GM12878 (cell line): ENCODE results near the gene THAP4. TPM values are rescaled to one million over a fixed set of nuclear protein-coding genes. Genes with fewer than 3 reads are reported as not detected.

Experiments
- ATAC-seq: fragments of 200-7000 bp; cut with Tn5 transposase; 3 replicates; pipeline ENCODE4 v1.9.1; 2020; ENCODE audit warnings: mild to moderate bottlenecking, moderate library complexity
- BruUV-seq: library from RNA; stranded (reverse); fragments of 400-500 nt; replicated peaks from 2 replicates; lab custom pipeline; 2021; lab: Mats Ljungman, UMichigan
- CTCF ChIA-PET: fragments of 300-600 bp; sonication (Branson Sonifier 250); formaldehyde crosslinking; extraction: SDS; loops from one replicate; lab custom pipeline; 2021; ENCODE audit warnings: inconsistent platforms; lab: Yijun Ruan, JAX
- POLR2A ChIA-PET: fragments of 350-600 bp; formaldehyde crosslinking; extraction: SDS; loops from one replicate; lab custom pipeline; 2021; ENCODE audit warnings: inconsistent platforms; lab: Charles Lee
- RAD21 ChIA-PET: fragments of 300-600 bp; sonication (Branson Sonifier 250); formaldehyde crosslinking; loops from one replicate; lab custom pipeline; 2023; ENCODE audit warnings: antibody characterized with exemption; ENCODE audit not compliant: unreplicated experiment; lab: Charles Lee
- SMC1A ChIA-PET: fragments of 300-600 bp; sonication (Branson Sonifier 250); formaldehyde crosslinking; loops from one replicate; lab custom pipeline; 2023; ENCODE audit not compliant: unreplicated experiment, uncharacterized antibody; lab: Charles Lee
- DNase-seq: peaks from one replicate; pipeline ENCODE4 v3.0.0-alpha.2; 2011; ENCODE audit warnings: low read depth, low spot score
- FAIRE-seq: peaks from 3 replicates; lab custom pipeline; 2011; peaks lifted over from hg19 to GRCh38; lab: Jason Lieb, UNC
- H2AFZ ChIP-seq: 2 replicates; pipeline ENCODE4 v1.6.0; 2011; ENCODE audit warnings: low read depth, low read length, control low read depth; ENCODE audit not compliant: control insufficient read depth
- H3K27ac ChIP-seq: 2 replicates; pipeline ENCODE4 v1.5.1; 2011; ENCODE audit warnings: control low read depth; ENCODE audit not compliant: control insufficient read depth, insufficient read depth
- H3K27me3 ChIP-seq, 2 experiments: replicated peaks in 1 of 2; 2 replicates each; pipeline versions ENCODE4 v1.6.0 to v1.6.1; 2011; ENCODE audit warnings: low read length in 1 of 2; ENCODE audit not compliant: control insufficient read depth in 2 of 2, insufficient read depth in 2 of 2
- H3K36me3 ChIP-seq, 2 experiments: 2 replicates each; pipeline ENCODE4 v1.5.1; 2011; ENCODE audit warnings: low read length in 1 of 2; ENCODE audit not compliant: control insufficient read depth in 2 of 2, insufficient read depth in 2 of 2
- H3K4me1 ChIP-seq: 2 replicates; pipeline ENCODE4 v1.6.1; 2011; ENCODE audit warnings: mild to moderate bottlenecking, low read length, moderate library complexity, mixed read lengths; ENCODE audit not compliant: control insufficient read depth, insufficient read depth
- H3K4me2 ChIP-seq: 2 replicates; pipeline ENCODE4 v1.6.0; 2011; ENCODE audit warnings: control low read depth; ENCODE audit not compliant: control insufficient read depth, insufficient read depth
- H3K4me3 ChIP-seq: fragments of 200-600 bp; sonication (generic); 2 replicates; pipeline ENCODE4 v1.5.1; 2016
- H3K79me2 ChIP-seq: 2 replicates; pipeline ENCODE4 v1.6.0; 2011; ENCODE audit warnings: low read length; ENCODE audit not compliant: control insufficient read depth, insufficient read depth
- H3K9ac ChIP-seq: 2 replicates; pipeline ENCODE4 v1.8.0; 2011; ENCODE audit warnings: low read length, control low read depth, mixed read lengths; ENCODE audit not compliant: control insufficient read depth, insufficient read depth
- H3K9me3 ChIP-seq: replicated peaks from 3 replicates; pipeline ENCODE4 v1.5.1; 2011; ENCODE audit warnings: mild to moderate bottlenecking, low read length; ENCODE audit not compliant: control insufficient read depth, insufficient read depth
- H4K20me1 ChIP-seq: 2 replicates; pipeline ENCODE4 v1.6.0; 2011; ENCODE audit not compliant: control insufficient read depth, insufficient read depth
- ATF7 ChIP-seq: fragments of 450-650 bp; IDR thresholded peaks from 2 replicates; pipeline ENCODE4 v1.6.1; 2016; ENCODE audit warnings: low read depth, mild to moderate bottlenecking
- CHD2 ChIP-seq: IDR thresholded peaks from 2 replicates; pipeline ENCODE4 v1.6.1; 2011; ENCODE audit warnings: low read depth, low read length, improper control_type of control experiment, borderline replicate concordance
- CHD4 ChIP-seq: fragments of 200-600 bp; sonication (generic); IDR thresholded peaks from 2 replicates; pipeline ENCODE4 v1.6.1; 2016; ENCODE audit warnings: mild to moderate bottlenecking
- CREB1 ChIP-seq: IDR thresholded peaks from 2 replicates; pipeline ENCODE4 v1.6.1; 2012; ENCODE audit warnings: low read depth, mild to moderate bottlenecking, inconsistent platforms
- NFYB ChIP-seq: IDR thresholded peaks from 2 replicates; pipeline ENCODE4 v1.6.1; 2011; ENCODE audit warnings: low read depth, mild to moderate bottlenecking, low read length, improper control_type of control experiment, moderate library complexity; ENCODE audit not compliant: insufficient read depth
- PAX5 ChIP-seq: IDR thresholded peaks from 2 replicates; pipeline ENCODE4 v1.6.1; 2011; ENCODE audit warnings: low read depth, low read length, borderline replicate concordance
- SMAD5 ChIP-seq: IDR thresholded peaks from 2 replicates; pipeline ENCODE4 v1.6.1; 2016; ENCODE audit warnings: antibody characterized with exemption, low read depth
- SREBF1 ChIP-seq: IDR thresholded peaks from 2 replicates; pipeline ENCODE4 v1.6.1; 2012; ENCODE audit warnings: mild to moderate bottlenecking, low read length
- ZBED1 ChIP-seq: IDR thresholded peaks from 2 replicates; pipeline ENCODE4 v1.6.1; 2016; ENCODE audit warnings: borderline replicate concordance
- WGBS: methylation state at CpG from one replicate; pipeline ENCODE4 v1.1.6; 2016; ENCODE audit warnings: low lambda C conversion rate; ENCODE audit not compliant: insufficient replicate concordance, insufficient coverage; ENCODE audit errors: missing lambda C conversion rate; 5-methylcytosine and 5-hydroxymethylcytosine counted together
- in situ Hi-C: fragments of 300-500 bp; cut with MboI; formaldehyde crosslinking; loops from 9 replicates; pipeline ENCODE4 v1.14.3; 2018; ENCODE audit warnings: mixed read lengths
- intact Hi-C: fragments of 100-400 bp; cut with micrococcal nuclease; formaldehyde crosslinking; loops from one replicate; pipeline ENCODE4 v1.14.2; 2022; ENCODE audit not compliant: unreplicated experiment
- polyA plus RNA-seq, 11 experiments: library from polyadenylated mRNA; depleted of rRNA in 4 of 11; unstranded in 6 of 11; stranded (reverse) in 5 of 11; fragments of >200 nt; fragmentation: Nextera tagmentation in 4 of 11; fragmentation: Illumina TruSeq in 1 of 11; extraction: Ambion mirVana in 4 of 11; extraction: Trizol in 1 of 11; gene quantifications; 1 replicate in 1 of 11; 2 replicates in 10 of 11; pipeline versions ENCODE4 v1.2.1 to v1.2.3, GENCODE V29; 2011 to 2016; ENCODE audit warnings: inconsistent platforms in 2 of 11, missing spikeins in 2 of 11, low read depth in 1 of 11
- total RNA-seq, 4 experiments: library from RNA; depleted of rRNA in 3 of 4; stranded (reverse); fragments of >200 nt in 3 of 4; fragmentation: Illumina TruSeq in 1 of 4; extraction: Trizol in 1 of 4; gene quantifications; 2 replicates each; pipeline versions ENCODE4 v1.2.1 to v1.2.3, GENCODE V29; 2013 to 2021
- TF ChIP-seq, protein P1 (sequence below): fragments of 450-650 bp; formaldehyde crosslinking; IDR thresholded peaks from 2 replicates; pipeline ENCODE4 v1.4.0; 2022; ENCODE audit warnings: mild to moderate bottlenecking, moderate library complexity
- TF ChIP-seq, protein P2 (sequence below): IDR thresholded peaks from 2 replicates; pipeline ENCODE4 v1.6.1; 2011; ENCODE audit warnings: low read depth, mild to moderate bottlenecking, low read length, moderate library complexity, borderline replicate concordance; ENCODE audit errors: extremely low read depth
- TF ChIP-seq, protein P3 (sequence below): fragments of 150-350 bp; IDR thresholded peaks from 2 replicates; pipeline ENCODE4 v1.6.1; 2016; ENCODE audit warnings: low read depth, low read length
- TF ChIP-seq, protein P4 (sequence below): fragments of 450-650 bp; IDR thresholded peaks from 2 replicates; pipeline ENCODE4 v1.6.1; 2017; ENCODE audit warnings: low read depth, mild to moderate bottlenecking, moderate library complexity

Gene THAP4
- total and polyA plus RNA-seq, 10 of the 15 experiments (the other 5 are each of a cell fraction or from before 2014, with no cell fraction given) = 12.9 to 67.7 (median 44.5) TPM

DNA sequence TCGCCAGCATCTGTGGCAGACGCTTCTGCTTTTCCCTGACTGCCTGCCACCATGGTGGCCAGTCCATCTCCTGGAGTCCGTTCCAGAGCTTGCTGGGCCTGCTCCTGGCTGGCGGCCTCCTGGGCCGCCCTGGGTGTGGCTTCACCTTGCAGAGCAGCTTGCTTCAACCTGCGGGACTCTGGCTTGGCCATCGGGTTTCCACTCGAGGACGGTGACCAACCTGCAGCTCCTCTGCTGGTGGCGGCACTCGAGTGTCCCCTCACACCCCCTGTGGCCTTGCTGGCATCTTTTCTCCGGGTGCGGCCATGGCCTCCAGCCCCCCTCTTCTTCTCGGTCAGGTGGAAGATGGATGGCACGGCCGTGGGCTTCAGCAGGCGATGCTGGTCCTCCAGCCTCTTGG, 3.4 kb downstream of the THAP4 start (continued):
- TF ChIP-seq NFYB (no peak), ZBED1 (no peak)
- TF ChIP-seq, protein P1, sequence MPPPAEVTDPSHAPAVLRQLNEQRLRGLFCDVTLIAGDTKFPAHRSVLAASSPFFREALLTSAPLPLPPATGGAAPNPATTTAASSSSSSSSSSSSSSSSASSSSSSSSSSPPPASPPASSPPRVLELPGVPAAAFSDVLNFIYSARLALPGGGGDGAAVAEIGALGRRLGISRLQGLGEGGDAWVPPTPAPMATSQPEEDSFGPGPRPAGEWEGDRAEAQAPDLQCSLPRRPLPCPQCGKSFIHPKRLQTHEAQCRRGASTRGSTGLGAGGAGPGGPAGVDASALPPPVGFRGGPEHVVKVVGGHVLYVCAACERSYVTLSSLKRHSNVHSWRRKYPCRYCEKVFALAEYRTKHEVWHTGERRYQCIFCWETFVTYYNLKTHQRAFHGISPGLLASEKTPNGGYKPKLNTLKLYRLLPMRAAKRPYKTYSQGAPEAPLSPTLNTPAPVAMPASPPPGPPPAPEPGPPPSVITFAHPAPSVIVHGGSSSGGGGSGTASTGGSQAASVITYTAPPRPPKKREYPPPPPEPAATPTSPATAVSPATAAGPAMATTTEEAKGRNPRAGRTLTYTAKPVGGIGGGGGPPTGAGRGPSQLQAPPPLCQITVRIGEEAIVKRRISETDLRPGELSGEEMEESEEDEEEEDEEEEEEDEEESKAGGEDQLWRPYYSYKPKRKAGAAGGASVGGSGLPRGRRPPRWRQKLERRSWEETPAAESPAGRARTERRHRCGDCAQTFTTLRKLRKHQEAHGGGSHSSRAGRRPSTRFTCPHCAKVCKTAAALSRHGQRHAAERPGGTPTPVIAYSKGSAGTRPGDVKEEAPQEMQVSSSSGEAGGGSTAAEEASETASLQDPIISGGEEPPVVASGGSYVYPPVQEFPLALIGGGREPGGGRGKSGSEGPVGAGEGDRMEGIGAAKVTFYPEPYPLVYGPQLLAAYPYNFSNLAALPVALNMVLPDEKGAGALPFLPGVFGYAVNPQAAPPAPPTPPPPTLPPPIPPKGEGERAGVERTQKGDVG (CRISPR knock-in tag) = no peak

DNA sequence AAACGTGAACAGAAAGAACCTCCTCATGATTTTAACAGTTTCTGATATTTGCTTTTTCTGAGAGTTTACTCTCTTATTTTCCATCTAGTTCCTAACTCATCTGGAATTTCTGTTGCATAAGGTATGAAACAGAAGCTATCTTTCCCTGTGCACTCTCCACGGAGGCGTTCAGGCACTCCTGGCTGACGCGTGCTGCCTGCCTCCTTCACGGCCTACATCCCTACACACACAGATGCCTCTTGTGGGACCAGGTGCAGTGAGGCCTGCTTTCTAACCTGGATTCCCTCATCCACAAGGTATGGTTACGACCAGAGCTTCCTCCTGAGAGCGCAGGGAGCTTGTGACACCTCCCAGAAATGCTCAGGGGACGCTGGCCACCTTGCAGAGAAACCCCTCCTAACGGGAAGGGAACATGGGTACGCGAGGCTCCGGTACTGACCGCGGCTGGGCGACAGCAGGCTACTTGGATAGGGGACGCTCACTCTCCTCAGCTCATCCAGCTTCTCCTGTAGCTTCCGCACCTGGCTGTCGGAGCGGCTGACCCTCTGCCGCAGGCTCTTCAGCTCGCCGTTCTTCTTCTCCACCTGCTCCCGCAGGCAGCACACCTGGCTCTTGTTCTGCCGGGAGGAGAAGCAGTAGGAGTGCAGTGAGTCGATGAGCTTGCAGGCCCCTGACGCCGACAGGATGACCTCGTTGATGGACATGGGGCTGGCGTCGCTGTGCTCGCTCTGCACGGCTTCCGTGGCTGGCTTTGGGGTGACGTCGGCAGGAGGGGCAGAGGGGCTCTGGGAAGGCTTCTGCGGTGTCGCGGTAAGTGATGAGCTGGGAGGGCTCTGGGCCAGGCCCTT, 4.3 kb downstream of the THAP4 start:
- ChIA-PET CTCF (no interaction called here), SMC1A (interaction anchor here (1.3 kb wide), 1 partner anchor 15 kb away, joined by 3 read pairs; no protein-coding TSS in a partner anchor), RAD21 (no interaction called here), POLR2A (no interaction called here)
- H3K27ac ChIP-seq = no peak overlapping the region
- H3K79me2 ChIP-seq = peaks cover 38% of the 10 kb centered on the region
- H4K20me1 ChIP-seq = 0 out of 2 replicates have a peak, but pooled peaks cover 2% of the 10 kb centered on the region
- H3K9me3 ChIP-seq = no peaks in the 10 kb centered on the region
- no peak overlapping the region for H3K9ac ChIP-seq
- H3K4me2 ChIP-seq = no peak overlapping the region
- WGBS = 97% methylated on average over 33 of the region's 39 CpGs
- no peak for ATAC-seq
- H2AFZ ChIP-seq = no peak overlapping the region
- FAIRE-seq = no peak
- no peaks in the 10 kb centered on the region for H3K27me3 ChIP-seq
- intact Hi-C loops = no loop called here
- H3K4me3 ChIP-seq = no peak overlapping the region
- H3K36me3 ChIP-seq = peaks cover 12 to 22% of the 10 kb centered on the region in 2 experiments; a peak in 3 of 4 replicates
- in situ Hi-C loops = no loop called here
- no peak for DNase-seq
- H3K4me1 ChIP-seq = peaks cover 7% of the 10 kb centered on the region; the same call in 1 of the 2 replicates
- no TSS peak for BruUV-seq
- TF ChIP-seq PAX5 (no peak), CREB1 (no peak), CHD2 (no peak), ATF7 (no peak), SMAD5 (no peak), CHD4 (no peak), SREBF1 (no peak)
- TF ChIP-seq, protein P2, sequence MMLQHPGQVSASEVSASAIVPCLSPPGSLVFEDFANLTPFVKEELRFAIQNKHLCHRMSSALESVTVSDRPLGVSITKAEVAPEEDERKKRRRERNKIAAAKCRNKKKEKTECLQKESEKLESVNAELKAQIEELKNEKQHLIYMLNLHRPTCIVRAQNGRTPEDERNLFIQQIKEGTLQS = no peak
- TF ChIP-seq, protein P3, sequence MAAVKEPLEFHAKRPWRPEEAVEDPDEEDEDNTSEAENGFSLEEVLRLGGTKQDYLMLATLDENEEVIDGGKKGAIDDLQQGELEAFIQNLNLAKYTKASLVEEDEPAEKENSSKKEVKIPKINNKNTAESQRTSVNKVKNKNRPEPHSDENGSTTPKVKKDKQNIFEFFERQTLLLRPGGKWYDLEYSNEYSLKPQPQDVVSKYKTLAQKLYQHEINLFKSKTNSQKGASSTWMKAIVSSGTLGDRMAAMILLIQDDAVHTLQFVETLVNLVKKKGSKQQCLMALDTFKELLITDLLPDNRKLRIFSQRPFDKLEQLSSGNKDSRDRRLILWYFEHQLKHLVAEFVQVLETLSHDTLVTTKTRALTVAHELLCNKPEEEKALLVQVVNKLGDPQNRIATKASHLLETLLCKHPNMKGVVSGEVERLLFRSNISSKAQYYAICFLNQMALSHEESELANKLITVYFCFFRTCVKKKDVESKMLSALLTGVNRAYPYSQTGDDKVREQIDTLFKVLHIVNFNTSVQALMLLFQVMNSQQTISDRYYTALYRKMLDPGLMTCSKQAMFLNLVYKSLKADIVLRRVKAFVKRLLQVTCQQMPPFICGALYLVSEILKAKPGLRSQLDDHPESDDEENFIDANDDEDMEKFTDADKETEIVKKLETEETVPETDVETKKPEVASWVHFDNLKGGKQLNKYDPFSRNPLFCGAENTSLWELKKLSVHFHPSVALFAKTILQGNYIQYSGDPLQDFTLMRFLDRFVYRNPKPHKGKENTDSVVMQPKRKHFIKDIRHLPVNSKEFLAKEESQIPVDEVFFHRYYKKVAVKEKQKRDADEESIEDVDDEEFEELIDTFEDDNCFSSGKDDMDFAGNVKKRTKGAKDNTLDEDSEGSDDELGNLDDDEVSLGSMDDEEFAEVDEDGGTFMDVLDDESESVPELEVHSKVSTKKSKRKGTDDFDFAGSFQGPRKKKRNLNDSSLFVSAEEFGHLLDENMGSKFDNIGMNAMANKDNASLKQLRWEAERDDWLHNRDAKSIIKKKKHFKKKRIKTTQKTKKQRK = no peak
- TF ChIP-seq, protein P4, sequence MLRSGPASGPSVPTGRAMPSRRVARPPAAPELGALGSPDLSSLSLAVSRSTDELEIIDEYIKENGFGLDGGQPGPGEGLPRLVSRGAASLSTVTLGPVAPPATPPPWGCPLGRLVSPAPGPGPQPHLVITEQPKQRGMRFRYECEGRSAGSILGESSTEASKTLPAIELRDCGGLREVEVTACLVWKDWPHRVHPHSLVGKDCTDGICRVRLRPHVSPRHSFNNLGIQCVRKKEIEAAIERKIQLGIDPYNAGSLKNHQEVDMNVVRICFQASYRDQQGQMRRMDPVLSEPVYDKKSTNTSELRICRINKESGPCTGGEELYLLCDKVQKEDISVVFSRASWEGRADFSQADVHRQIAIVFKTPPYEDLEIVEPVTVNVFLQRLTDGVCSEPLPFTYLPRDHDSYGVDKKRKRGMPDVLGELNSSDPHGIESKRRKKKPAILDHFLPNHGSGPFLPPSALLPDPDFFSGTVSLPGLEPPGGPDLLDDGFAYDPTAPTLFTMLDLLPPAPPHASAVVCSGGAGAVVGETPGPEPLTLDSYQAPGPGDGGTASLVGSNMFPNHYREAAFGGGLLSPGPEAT = no peak
